K562 (cell line): ENCODE data around the gene SLAIN2.

Experiments used
- ATF7 ChIP-seq: fragments of 450-650 bp; IDR thresholded peaks from 2 replicates; pipeline ENCODE4 v1.7.1; 2014; ENCODE audit warnings: mild to moderate bottlenecking, moderate library complexity
- POLR2A ChIP-seq: fragments of 450-650 bp; conservative IDR thresholded peaks from 2 replicates; pipeline ENCODE4 v1.6.1; 2016
- POLR2AphosphoS5 ChIP-seq: IDR thresholded peaks from 2 replicates; pipeline ENCODE4 v1.6.1; 2011; ENCODE audit warnings: mild to moderate bottlenecking, low read depth, low read length, moderate library complexity; ENCODE audit not compliant: control insufficient read depth, insufficient read depth

DNA sequence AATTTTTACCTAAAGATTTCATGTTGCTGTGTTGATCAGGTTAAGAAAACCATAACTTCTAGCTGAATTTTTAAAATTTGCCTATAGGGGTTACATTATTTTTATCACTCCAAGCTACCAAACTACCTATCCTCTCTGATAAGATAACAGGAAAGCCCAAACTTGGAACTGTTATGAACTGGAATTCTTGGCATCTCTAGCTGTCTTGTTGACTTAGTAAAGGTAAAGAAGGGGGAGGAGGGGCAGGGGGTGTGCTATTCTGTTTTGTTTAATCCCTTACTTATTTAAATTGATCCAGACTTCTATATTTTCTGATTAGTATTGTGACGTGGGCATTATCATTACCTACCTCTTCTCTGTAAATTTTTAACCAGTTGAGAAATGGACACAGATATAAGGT is 54.7 kb downstream of the SLAIN2 start:
- TF ChIP-seq ATF7 (no peak), POLR2A (no peak), POLR2AphosphoS5 (no peak)
